SK-N-SH treated with all-trans-retinoic acid at 6 μM for 48 hours (cell line): ENCODE measurements around the gene VPS50.

Experiments
- ATAC-seq: fragments of 200-7000 bp; cut with Tn5 transposase; 3 replicates; pipeline ENCODE4 v1.9.1; 2020; ENCODE audit warnings: mild to moderate bottlenecking, moderate library complexity
- CSDC2 ChIP-seq: fragments of 250-450 bp; sonication (Bioruptor Pico); IDR thresholded peaks from 2 replicates; pipeline ENCODE4 v1.5.0; 2020; ENCODE audit warnings: mild to moderate bottlenecking, moderate library complexity
- ESRRG ChIP-seq: fragments of 250-450 bp; sonication (Bioruptor Pico); IDR thresholded peaks from 2 replicates; pipeline ENCODE4 v1.6.1; 2021; ENCODE audit warnings: mild to moderate bottlenecking
- GLIS3 ChIP-seq: fragments of 250-450 bp; sonication (Bioruptor Pico); IDR thresholded peaks from 2 replicates; pipeline ENCODE4 v1.5.0; 2020; ENCODE audit warnings: mild to moderate bottlenecking, moderate library complexity
- ISL1 ChIP-seq: fragments of 250-450 bp; sonication (Bioruptor Pico); IDR thresholded peaks from 2 replicates; pipeline ENCODE4 v2.1.2; 2022; ENCODE audit warnings: mild to moderate bottlenecking, moderate library complexity
- OSR1 ChIP-seq: fragments of 250-450 bp; sonication (Bioruptor Pico); IDR thresholded peaks from 2 replicates; pipeline ENCODE4 v1.8.0; 2022; ENCODE audit warnings: moderate library complexity, mild to moderate bottlenecking, inconsistent platforms
- PPARA ChIP-seq: fragments of 250-450 bp; sonication (Bioruptor Pico); IDR thresholded peaks from 2 replicates; pipeline ENCODE4 v1.5.0; 2020; ENCODE audit warnings: mild to moderate bottlenecking, borderline replicate concordance
- SNAI2 ChIP-seq: fragments of 250-450 bp; sonication (Bioruptor Pico); IDR thresholded peaks from 2 replicates; pipeline ENCODE4 v1.5.0; 2020; ENCODE audit warnings: mild to moderate bottlenecking, moderate library complexity
- TCF4 ChIP-seq: fragments of 250-450 bp; sonication (Bioruptor Pico); IDR thresholded peaks from 2 replicates; pipeline ENCODE4 v1.8.0; 2021; ENCODE audit warnings: mild to moderate bottlenecking, moderate library complexity, borderline replicate concordance
- TOX ChIP-seq: fragments of 250-450 bp; sonication (Bioruptor Pico); IDR thresholded peaks from 2 replicates; pipeline ENCODE4 v1.8.0; 2021; ENCODE audit warnings: mild to moderate bottlenecking, moderate library complexity, borderline replicate concordance
- ZC3H10 ChIP-seq: fragments of 250-450 bp; sonication (Bioruptor Pico); IDR thresholded peaks from 2 replicates; pipeline ENCODE4 v1.5.1; 2021; ENCODE audit warnings: mild to moderate bottlenecking, moderate library complexity
- ZFP3 ChIP-seq: fragments of 250-450 bp; sonication (Bioruptor Pico); IDR thresholded peaks from 2 replicates; pipeline ENCODE4 v1.5.0; 2020; ENCODE audit warnings: mild to moderate bottlenecking, moderate library complexity
- ZFP30 ChIP-seq: fragments of 450-650 bp; formaldehyde crosslinking; IDR thresholded peaks from 2 replicates; pipeline ENCODE4 v1.5.0; 2022; ENCODE audit warnings: mild to moderate bottlenecking, moderate library complexity
- ZNF565 ChIP-seq: fragments of 450-650 bp; formaldehyde crosslinking; conservative IDR thresholded peaks from 2 replicates; pipeline ENCODE4 v1.5.0; 2020; ENCODE audit warnings: low read depth, mild to moderate bottlenecking, moderate library complexity
- ZNF70 ChIP-seq: fragments of 450-650 bp; formaldehyde crosslinking; IDR thresholded peaks from 2 replicates; pipeline ENCODE4 v1.5.0; 2020; ENCODE audit warnings: mild to moderate bottlenecking, moderate library complexity
- ZNF8 ChIP-seq: fragments of 450-650 bp; formaldehyde crosslinking; IDR thresholded peaks from 2 replicates; pipeline ENCODE4 v1.5.0; 2020; ENCODE audit warnings: mild to moderate bottlenecking, moderate library complexity
- TF ChIP-seq, protein P1 (sequence below): fragments of 250-450 bp; sonication (Bioruptor Pico); IDR thresholded peaks from 2 replicates; pipeline ENCODE4 v1.5.0; 2020; ENCODE audit warnings: mild to moderate bottlenecking, moderate library complexity
- TF ChIP-seq, protein P2 (sequence below): fragments of 250-450 bp; sonication (Bioruptor Pico); IDR thresholded peaks from 2 replicates; pipeline ENCODE4 v1.8.0; 2021; ENCODE audit warnings: low read depth, mild to moderate bottlenecking, moderate library complexity, borderline replicate concordance
- TF ChIP-seq, protein P3 (sequence below): fragments of 250-450 bp; sonication (Bioruptor Pico); IDR thresholded peaks from 2 replicates; pipeline ENCODE4 v1.5.1; 2021; ENCODE audit warnings: mild to moderate bottlenecking, moderate library complexity

The VPS50 gene

DNA sequence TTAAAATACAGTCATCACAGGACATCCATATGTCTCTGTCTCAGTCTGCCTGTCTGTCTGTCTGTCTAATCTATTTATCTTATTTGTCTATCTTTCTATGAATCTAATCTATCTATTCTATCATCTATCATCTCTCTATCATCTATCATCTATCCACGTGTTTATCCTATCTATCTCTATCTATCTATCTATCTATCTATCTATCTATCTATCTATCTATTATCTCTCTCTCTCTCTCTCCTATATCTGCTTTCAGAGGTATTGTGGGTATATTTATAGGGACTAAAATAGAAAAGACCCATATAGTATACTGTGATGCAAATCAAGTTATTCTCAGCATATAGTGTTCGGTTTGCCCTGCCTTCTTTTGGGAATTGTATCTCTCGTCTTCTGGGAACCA, 167.5 kb downstream of the VPS50 start:
- no peak for ATAC-seq
- TF ChIP-seq ZFP3 (CRISPR knock-in tag), result no peak
- TF ChIP-seq OSR1 (CRISPR knock-in tag), result no peak
- no peak for TF ChIP-seq ZC3H10
- no peak for TF ChIP-seq ESRRG (CRISPR knock-in tag)
- no peak for TF ChIP-seq ZNF565 (CRISPR knock-in tag)
- TF ChIP-seq, protein P1, sequence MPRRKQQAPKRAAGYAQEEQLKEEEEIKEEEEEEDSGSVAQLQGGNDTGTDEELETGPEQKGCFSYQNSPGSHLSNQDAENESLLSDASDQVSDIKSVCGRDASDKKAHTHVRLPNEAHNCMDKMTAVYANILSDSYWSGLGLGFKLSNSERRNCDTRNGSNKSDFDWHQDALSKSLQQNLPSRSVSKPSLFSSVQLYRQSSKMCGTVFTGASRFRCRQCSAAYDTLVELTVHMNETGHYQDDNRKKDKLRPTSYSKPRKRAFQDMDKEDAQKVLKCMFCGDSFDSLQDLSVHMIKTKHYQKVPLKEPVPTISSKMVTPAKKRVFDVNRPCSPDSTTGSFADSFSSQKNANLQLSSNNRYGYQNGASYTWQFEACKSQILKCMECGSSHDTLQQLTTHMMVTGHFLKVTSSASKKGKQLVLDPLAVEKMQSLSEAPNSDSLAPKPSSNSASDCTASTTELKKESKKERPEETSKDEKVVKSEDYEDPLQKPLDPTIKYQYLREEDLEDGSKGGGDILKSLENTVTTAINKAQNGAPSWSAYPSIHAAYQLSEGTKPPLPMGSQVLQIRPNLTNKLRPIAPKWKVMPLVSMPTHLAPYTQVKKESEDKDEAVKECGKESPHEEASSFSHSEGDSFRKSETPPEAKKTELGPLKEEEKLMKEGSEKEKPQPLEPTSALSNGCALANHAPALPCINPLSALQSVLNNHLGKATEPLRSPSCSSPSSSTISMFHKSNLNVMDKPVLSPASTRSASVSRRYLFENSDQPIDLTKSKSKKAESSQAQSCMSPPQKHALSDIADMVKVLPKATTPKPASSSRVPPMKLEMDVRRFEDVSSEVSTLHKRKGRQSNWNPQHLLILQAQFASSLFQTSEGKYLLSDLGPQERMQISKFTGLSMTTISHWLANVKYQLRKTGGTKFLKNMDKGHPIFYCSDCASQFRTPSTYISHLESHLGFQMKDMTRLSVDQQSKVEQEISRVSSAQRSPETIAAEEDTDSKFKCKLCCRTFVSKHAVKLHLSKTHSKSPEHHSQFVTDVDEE, result no peak
- TF ChIP-seq CSDC2 (CRISPR knock-in tag), result no peak
- TF ChIP-seq, protein P2, sequence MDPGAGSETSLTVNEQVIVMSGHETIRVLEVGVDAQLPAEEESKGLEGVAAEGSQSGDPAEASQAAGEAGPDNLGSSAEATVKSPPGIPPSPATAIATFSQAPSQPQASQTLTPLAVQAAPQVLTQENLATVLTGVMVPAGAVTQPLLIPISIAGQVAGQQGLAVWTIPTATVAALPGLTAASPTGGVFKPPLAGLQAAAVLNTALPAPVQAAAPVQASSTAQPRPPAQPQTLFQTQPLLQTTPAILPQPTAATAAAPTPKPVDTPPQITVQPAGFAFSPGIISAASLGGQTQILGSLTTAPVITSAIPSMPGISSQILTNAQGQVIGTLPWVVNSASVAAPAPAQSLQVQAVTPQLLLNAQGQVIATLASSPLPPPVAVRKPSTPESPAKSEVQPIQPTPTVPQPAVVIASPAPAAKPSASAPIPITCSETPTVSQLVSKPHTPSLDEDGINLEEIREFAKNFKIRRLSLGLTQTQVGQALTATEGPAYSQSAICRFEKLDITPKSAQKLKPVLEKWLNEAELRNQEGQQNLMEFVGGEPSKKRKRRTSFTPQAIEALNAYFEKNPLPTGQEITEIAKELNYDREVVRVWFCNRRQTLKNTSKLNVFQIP (CRISPR knock-in tag), result no peak

DNA sequence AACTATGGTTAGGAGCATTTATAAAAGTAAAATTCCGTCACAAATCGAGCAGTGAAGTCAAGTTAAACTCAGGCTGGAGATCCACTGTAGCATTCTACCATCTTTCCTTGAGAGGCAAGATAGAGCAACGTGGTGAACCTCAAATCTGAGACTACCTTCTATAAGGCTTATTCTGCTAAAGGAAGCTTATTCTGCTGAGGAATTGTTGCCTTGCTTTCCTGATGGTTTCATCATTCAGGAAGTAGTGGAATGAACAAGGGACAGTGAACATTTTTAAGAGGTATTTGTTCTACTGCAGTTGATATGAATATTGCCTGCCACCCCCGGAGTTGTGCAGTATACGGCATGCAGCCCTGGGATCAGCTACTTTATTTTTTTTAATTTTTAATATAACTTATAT, 170.8 kb downstream of the VPS50 start:
- TF ChIP-seq OSR1 (CRISPR knock-in tag), result no peak
- no peak for TF ChIP-seq ZC3H10
- no peak for TF ChIP-seq PPARA
- no peak for TF ChIP-seq TCF4 (CRISPR knock-in tag)
- TF ChIP-seq SNAI2 (CRISPR knock-in tag), result no peak
- TF ChIP-seq ZFP30 (CRISPR knock-in tag), result no peak
- ATAC-seq, result no peak

DNA sequence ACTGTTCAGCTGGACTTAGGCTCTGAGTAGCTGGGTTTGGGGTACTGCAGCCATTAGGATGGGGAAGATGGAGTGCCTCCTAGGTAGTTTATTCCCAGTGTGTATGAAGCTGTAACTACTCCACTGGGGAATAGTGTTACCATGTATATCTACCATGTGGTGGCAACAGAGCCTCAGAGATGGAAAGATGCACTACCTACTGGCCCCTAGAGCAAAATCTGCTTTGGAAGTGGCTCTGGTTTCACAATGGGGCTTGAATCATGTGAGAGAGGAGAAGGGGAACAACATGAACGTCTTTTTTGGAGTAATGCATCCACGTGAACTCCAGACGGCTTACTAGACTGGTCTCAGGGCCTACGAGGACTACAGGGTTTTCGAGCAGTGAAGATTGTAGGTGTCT, 175.1 kb downstream of the VPS50 start:
- no peak for ATAC-seq
- no peak for TF ChIP-seq ISL1
- TF ChIP-seq, all 23 proteins: peak for 0

DNA sequence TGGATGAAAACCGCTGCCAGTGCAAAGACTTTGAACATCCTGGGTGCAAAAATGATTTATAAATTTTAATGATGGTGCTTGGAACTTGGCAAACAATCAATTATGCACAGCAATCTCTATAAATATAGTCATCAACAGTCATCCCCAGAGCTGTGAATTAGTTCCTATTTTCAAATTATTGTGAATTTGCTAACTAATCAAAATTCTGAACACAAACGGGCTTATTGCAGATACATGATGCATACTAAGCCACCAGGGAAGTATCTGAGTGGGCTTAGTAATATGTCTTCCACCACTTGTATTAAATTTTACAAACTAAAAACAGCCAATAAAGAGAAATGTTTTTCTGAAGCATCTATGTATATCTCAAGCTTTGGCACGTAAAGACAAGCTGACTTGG, 177.2 kb downstream of the VPS50 start:
- no peak for TF ChIP-seq CSDC2 (CRISPR knock-in tag)
- no peak for TF ChIP-seq SNAI2 (CRISPR knock-in tag)
- TF ChIP-seq PPARA, result no peak
- TF ChIP-seq, protein P1, result no peak
- TF ChIP-seq GLIS3 (CRISPR knock-in tag), result no peak
- no peak for TF ChIP-seq TCF4 (CRISPR knock-in tag)
- TF ChIP-seq, protein P2 (CRISPR knock-in tag), result no peak
- TF ChIP-seq ISL1, result no peak
- TF ChIP-seq, protein P3, sequence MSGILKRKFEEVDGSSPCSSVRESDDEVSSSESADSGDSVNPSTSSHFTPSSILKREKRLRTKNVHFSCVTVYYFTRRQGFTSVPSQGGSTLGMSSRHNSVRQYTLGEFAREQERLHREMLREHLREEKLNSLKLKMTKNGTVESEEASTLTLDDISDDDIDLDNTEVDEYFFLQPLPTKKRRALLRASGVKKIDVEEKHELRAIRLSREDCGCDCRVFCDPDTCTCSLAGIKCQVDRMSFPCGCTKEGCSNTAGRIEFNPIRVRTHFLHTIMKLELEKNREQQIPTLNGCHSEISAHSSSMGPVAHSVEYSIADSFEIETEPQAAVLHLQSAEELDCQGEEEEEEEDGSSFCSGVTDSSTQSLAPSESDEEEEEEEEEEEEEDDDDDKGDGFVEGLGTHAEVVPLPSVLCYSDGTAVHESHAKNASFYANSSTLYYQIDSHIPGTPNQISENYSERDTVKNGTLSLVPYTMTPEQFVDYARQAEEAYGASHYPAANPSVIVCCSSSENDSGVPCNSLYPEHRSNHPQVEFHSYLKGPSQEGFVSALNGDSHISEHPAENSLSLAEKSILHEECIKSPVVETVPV (CRISPR knock-in tag), result no peak
- no peak for TF ChIP-seq ESRRG (CRISPR knock-in tag)
- no peak for TF ChIP-seq ZNF70 (CRISPR knock-in tag)
- no peak for TF ChIP-seq ZNF8
- no peak for TF ChIP-seq TOX (CRISPR knock-in tag)
- ATAC-seq, result no peak
